Measurements from ENCODE around the gene SPHK2. TPM values are rescaled to one million over a fixed set of nuclear protein-coding genes. Genes with fewer than 3 reads are reported as not detected.
A peak's percentile ranks its signal among the peaks of the same experiment; 100 is the strongest.

The SPHK2 gene
- polyA plus RNA-seq, 2 of the 4 experiments (the other 2 are of a cell fraction): 6.1 to 18.3 TPM

DNA sequence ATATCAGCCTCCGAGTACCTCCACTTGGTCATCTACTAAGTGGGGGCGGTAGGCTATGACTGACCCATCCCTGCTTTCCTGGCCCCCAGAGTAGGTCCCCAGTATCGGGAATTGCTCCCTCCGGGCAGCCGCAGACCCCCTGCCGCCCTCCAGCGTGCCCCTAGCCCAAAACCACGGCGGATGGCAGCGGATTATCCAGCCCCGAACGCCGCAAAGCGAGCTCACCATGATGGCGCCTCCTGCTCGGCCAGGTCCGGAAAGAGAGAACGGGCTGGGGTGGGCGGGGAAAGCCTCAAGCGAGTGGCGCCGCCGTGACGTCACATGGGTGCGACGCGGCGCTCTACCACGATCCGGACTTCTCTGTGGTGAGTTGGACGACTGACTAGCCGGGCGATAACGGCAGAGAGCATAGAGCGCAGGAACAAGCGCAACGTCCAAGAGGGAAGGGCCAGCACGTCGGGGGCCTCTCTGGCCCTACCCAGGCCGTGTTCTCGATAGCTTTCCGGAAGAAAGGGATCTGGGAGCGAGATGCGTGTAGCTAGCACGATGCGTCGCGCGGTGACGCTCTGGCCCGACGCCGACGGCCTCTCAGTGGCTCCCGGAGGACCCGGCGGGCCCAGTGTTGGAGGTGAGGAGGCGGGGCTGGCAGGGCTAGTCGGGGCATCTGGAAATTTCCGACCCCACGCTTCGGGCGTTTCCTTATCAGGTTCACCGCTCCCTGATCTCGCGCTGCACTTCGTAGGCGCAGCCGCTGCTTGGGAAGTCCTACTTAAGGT lies at the start of gene SPHK2, which contains the start of gene RPL18 (continued):
- TF ChIP-seq KDM5A (IDR thresholded peaks at IDR 0.05) (0 out of 2 replicates have a peak, but pooled peaks have one; percentile 30), ESRRA (IDR thresholded peaks at IDR 0.05; ENCODE audit: borderline replicate concordance, low read length) (no peak), NFE2L2 (conservative IDR thresholded peaks at IDR 0.05; ENCODE audit: low read length) (no peak), TP53 (CRISPR knock-in tag; IDR thresholded peaks at IDR 0.05) (no peak), HEYL (CRISPR knock-in tag; IDR thresholded peaks at IDR 0.05) (no peak)

DNA sequence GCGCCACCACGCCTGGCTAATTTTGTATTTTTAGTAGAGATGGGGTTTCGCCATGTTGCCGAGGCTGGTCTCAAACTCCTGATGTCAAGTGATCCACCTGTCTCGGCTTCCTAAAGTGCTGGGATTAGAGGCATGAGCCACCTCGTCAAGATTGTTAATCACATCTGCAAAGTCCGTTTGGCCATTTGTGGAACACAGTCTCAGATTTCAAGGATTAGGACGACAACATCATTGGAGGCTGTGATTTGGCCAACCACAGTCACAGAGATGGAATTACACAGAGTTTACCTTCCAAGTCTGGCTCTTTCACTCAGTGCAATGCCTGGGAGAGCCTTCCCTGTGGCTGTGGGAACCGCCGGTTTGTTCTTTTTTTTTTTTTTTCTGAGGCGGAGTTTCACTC lies 49.5 kb upstream of the SPHK2 start:
- H3K4me2 ChIP-seq: no peak overlapping the region
- no peak overlapping the region for H3K4me3 ChIP-seq
- WGBS (ENCODE audit: missing lambda C conversion rate): 90% methylated on average over 11 of the region's 11 CpGs
- FAIRE-seq (no peak), DNase-seq (ENCODE audit: low read depth in 1 of 2, low spot score in 1 of 2) (no peak), ATAC-seq (no peak)
- H3K27ac ChIP-seq: peak overlapping the region; percentile 97 to 100
- H3K4me1 ChIP-seq: peaks cover 85% of the 10 kb centered on the region
- H3K9me3 ChIP-seq: no peaks in the 10 kb centered on the region
- no peak for TF ChIP-seq CHD4 (IDR thresholded peaks at IDR 0.05; ENCODE audit: borderline replicate concordance)
- no peak for TF ChIP-seq EHMT2 (IDR thresholded peaks at IDR 0.05; ENCODE audit: low read depth)
- POLR2A ChIA-PET: no interaction called here
- CTCF ChIA-PET: interaction anchor here (0.8 to 21.8 kb wide), 5 partner anchors 9 to 63 kb away, joined by 3 to 618 read pairs (median 11); no protein-coding TSS in a partner anchor

DNA sequence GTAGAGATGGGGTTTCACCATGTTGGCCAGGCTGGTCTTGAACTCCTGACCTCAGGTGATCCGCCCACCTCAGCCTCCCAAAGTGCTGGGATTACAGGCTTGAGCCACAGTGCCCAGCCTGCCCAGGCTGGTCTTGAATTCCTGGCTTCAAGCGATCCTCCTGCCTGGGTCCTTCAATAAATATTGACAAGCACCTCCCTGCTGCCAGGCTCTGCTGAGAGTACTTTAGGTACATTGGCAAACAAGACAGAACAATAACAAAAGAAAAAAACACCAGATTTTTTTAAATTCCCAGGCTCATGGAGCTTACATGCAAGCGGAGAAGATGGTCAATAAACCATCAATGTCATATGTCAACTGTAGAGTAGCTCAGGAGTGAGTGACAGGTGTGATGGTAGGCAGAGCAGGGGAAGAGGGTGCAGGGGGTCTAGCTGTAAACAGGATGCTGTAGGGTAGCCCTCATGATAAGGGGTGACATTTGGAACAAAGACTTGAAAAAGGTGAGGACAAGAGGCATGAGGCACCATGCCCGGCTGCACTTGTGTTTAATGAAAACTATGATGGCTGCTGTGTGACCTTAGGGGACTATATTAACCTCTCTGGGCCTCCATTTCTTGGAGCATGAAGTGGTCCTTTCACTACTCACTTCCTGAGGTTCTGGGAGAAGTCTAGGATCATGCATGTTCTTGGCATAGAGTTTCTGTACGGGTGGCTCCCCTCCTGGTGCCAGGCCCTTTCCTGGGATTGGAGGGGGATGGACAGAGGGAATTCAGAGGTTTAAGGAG lies 47.7 kb upstream of the SPHK2 start:
- H3K4me1 ChIP-seq: peaks cover 74% of the 10 kb centered on the region
- DNase-seq (ENCODE audit: low read depth in 1 of 2, low spot score in 1 of 2): peak in 1 of 2 experiments; percentile 86
- peak overlapping the region; percentile 97 to 100 for H3K27ac ChIP-seq
- FAIRE-seq: no peak
- POLR2A ChIA-PET: interaction anchor here (0.6 kb wide), 2 partner anchors 15 to 16 kb away, joined by 3 to 4 read pairs; no protein-coding TSS in a partner anchor
- no peak overlapping the region for H3K4me3 ChIP-seq
- 45% methylated on average over 4 of the region's 5 CpGs for WGBS (ENCODE audit: missing lambda C conversion rate)
- CTCF ChIA-PET: interaction anchor here (1.0 to 21.8 kb wide), 8 partner anchors 11 to 180 kb away, joined by 3 to 618 read pairs (median 8); partner anchors contain the start of gene KDELR1
- no peaks in the 10 kb centered on the region for H3K9me3 ChIP-seq
- H3K4me2 ChIP-seq: peak overlapping the region; percentile 15; the same call in 2 of the 3 replicates
- ATAC-seq: no peak
- TF ChIP-seq, protein P1, sequence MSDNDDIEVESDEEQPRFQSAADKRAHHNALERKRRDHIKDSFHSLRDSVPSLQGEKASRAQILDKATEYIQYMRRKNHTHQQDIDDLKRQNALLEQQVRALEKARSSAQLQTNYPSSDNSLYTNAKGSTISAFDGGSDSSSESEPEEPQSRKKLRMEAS (IDR thresholded peaks at IDR 0.05): no peak
- TF ChIP-seq ZC3H11A (IDR thresholded peaks at IDR 0.05) (no peak), E2F6 (IDR thresholded peaks at IDR 0.05; ENCODE audit: borderline replicate concordance, low read depth) (no peak), HDAC2 (IDR thresholded peaks at IDR 0.05) (peak; percentile 82; the same call in 1 of the 2 replicates), JUN (IDR thresholded peaks at IDR 0.05) (0 out of 5 replicates have a peak, but pooled peaks of 1 of the 2 experiments have one; percentile 44), RARB (CRISPR knock-in tag; IDR thresholded peaks at IDR 0.05) (no peak), CBX2 (IDR thresholded peaks at IDR 0.05; ENCODE audit: borderline replicate concordance, low read depth) (no peak), ZNF302 (CRISPR knock-in tag; IDR thresholded peaks at IDR 0.05) (peak; percentile 20; the same call in 1 of the 2 replicates), FOSB (CRISPR knock-in tag; IDR thresholded peaks at IDR 0.05) (peak; percentile 78; the same call in 1 of the 2 replicates), HOXB5 (CRISPR knock-in tag; IDR thresholded peaks at IDR 0.05) (no peak), KDM1A (IDR thresholded peaks at IDR 0.05; ENCODE audit: low read depth) (peak; percentile 91), KDM5A (IDR thresholded peaks at IDR 0.05) (no peak), GATA3 (IDR thresholded peaks at IDR 0.05; ENCODE audit: borderline replicate concordance) (no peak), EHF (CRISPR knock-in tag; IDR thresholded peaks at IDR 0.05) (no peak), HOXA7 (CRISPR knock-in tag; IDR thresholded peaks at IDR 0.05) (peak; percentile 63; the same call in 1 of the 2 replicates), HEYL (CRISPR knock-in tag; IDR thresholded peaks at IDR 0.05) (no peak), FOXS1 (CRISPR knock-in tag; IDR thresholded peaks at IDR 0.05) (no peak), RCOR1 (IDR thresholded peaks at IDR 0.05; ENCODE audit: low read depth, low read length) (0 out of 2 replicates have a peak, but pooled peaks have one; percentile 9), TP53 (CRISPR knock-in tag; IDR thresholded peaks at IDR 0.05) (no peak), TFCP2L1 (CRISPR knock-in tag; IDR thresholded peaks at IDR 0.05) (no peak), NFE2L2 (conservative IDR thresholded peaks at IDR 0.05; ENCODE audit: low read length) (no peak), ZSCAN20 (CRISPR knock-in tag; IDR thresholded peaks at IDR 0.05) (no peak), CHD4 (IDR thresholded peaks at IDR 0.05; ENCODE audit: borderline replicate concordance) (no peak; the same call in 1 of the 2 replicates), RNF2 (IDR thresholded peaks at IDR 0.05; ENCODE audit: borderline replicate concordance, low read depth) (no peak), HOXB13 (CRISPR knock-in tag; IDR thresholded peaks at IDR 0.05; ENCODE audit: low read depth) (no peak), MAZ (IDR thresholded peaks at IDR 0.05; ENCODE audit: borderline replicate concordance, low read depth, low read length) (no peak), BHLHE40 (IDR thresholded peaks at IDR 0.05; ENCODE audit: low read depth, low read length) (no peak), NR3C1 (IDR thresholded peaks at IDR 0.05) (no peak)
- TF ChIP-seq, protein P2, sequence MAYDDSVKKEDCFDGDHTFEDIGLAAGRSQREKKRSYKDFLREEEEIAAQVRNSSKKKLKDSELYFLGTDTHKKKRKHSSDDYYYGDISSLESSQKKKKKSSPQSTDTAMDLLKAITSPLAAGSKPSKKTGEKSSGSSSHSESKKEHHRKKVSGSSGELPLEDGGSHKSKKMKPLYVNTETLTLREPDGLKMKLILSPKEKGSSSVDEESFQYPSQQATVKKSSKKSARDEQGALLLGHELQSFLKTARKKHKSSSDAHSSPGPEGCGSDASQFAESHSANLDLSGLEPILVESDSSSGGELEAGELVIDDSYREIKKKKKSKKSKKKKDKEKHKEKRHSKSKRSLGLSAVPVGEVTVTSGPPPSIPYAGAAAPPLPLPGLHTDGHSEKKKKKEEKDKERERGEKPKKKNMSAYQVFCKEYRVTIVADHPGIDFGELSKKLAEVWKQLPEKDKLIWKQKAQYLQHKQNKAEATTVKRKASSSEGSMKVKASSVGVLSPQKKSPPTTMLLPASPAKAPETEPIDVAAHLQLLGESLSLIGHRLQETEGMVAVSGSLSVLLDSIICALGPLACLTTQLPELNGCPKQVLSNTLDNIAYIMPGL (CRISPR knock-in tag; IDR thresholded peaks at IDR 0.05; ENCODE audit: borderline replicate concordance): no peak
- TF ChIP-seq, protein P3, sequence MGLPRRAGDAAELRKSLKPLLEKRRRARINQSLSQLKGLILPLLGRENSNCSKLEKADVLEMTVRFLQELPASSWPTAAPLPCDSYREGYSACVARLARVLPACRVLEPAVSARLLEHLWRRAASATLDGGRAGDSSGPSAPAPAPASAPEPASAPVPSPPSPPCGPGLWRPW (IDR thresholded peaks at IDR 0.05): no peak

All from A549 (cell line).